Parathyroid adenoma (tissue), 2 donors: ENCODE data around the gene SEPTIN6.

Experiments used
- H2AFZ ChIP-seq: fragments of 300-600 bp; sonication (generic); one replicate; pipeline ENCODE4 v1.7.0; 2017; ENCODE audit warnings: antibody characterized with exemption, mild to moderate bottlenecking
- H3K27ac ChIP-seq: fragments of 300-600 bp; sonication (generic); one replicate; pipeline ENCODE4 v1.7.0; 2017
- H3K27me3 ChIP-seq: fragments of 300-600 bp; sonication (generic); one replicate; pipeline ENCODE4 v1.7.0; 2017; ENCODE audit warnings: low read length; ENCODE audit not compliant: control insufficient read depth, insufficient read depth
- H3K36me3 ChIP-seq: fragments of 300-600 bp; sonication (generic); one replicate; pipeline ENCODE4 v1.7.0; 2017; ENCODE audit warnings: low read length; ENCODE audit not compliant: control insufficient read depth, insufficient read depth
- H3K4me1 ChIP-seq: fragments of 300-600 bp; sonication (generic); one replicate; pipeline ENCODE4 v1.7.0; 2017; ENCODE audit warnings: control low read depth
- H3K4me2 ChIP-seq: fragments of 300-600 bp; sonication (generic); one replicate; pipeline ENCODE4 v1.7.0; 2017; ENCODE audit warnings: low read length
- H3K4me3 ChIP-seq: fragments of 300-600 bp; sonication (generic); one replicate; pipeline ENCODE4 v1.7.0; 2017; ENCODE audit warnings: low read depth, low read length
- H3K79me2 ChIP-seq: fragments of 300-600 bp; sonication (generic); one replicate; pipeline ENCODE4 v1.7.0; 2017; ENCODE audit warnings: control low read depth
- H3K9ac ChIP-seq: fragments of 300-600 bp; sonication (generic); one replicate; pipeline ENCODE4 v1.7.0; 2017; ENCODE audit warnings: mild to moderate bottlenecking
- H3K9me3 ChIP-seq: fragments of 300-600 bp; sonication (generic); one replicate; pipeline ENCODE4 v1.7.0; 2017; ENCODE audit warnings: low read length; ENCODE audit not compliant: control insufficient read depth
- TF ChIP-seq, protein P1 (sequence below): fragments of 300-600 bp; sonication (generic); IDR thresholded peaks from one replicate; pipeline ENCODE4 v1.7.0; 2017; ENCODE audit warnings: antibody characterized with exemption, mild to moderate bottlenecking
- donor health status: primary hyperparathyroidism.

The SEPTIN6 gene

DNA sequence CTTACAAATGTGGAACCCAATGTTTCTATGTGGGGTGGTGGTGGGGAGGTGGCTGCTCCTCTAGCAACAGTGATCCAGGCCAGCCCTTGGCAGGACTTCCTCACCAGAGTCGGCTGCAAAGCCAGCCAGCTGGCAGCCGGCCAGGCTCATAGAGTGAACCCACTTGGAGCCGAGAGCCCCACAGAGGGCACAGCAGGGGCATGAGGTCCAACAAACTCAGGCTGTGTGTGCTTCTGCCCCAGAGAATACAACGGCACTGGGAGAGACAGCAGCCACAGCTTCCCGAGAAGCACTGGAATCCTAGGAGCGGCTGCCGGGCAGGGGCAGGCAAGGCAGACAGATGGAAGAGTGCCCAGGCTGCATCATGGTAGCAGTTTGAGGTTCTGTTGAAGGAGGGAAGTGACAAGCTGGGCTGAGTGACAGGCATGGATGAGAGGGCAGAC, 42.0 kb upstream of the SEPTIN6 start:
- Histone ChIP-seq H3K9me3 (no peaks in the 10 kb centered on the region), H3K27me3 (no peaks in the 10 kb centered on the region), H2AFZ (peak overlapping the region; percentile 7), H3K36me3 (no peaks in the 10 kb centered on the region), H3K79me2 (no peaks in the 10 kb centered on the region), H3K4me3 (no peak overlapping the region), H3K27ac (no peak overlapping the region), H3K4me1 (no peaks in the 10 kb centered on the region), H3K4me2 (no peak overlapping the region), H3K9ac (no peak overlapping the region)
- TF ChIP-seq, protein P1, sequence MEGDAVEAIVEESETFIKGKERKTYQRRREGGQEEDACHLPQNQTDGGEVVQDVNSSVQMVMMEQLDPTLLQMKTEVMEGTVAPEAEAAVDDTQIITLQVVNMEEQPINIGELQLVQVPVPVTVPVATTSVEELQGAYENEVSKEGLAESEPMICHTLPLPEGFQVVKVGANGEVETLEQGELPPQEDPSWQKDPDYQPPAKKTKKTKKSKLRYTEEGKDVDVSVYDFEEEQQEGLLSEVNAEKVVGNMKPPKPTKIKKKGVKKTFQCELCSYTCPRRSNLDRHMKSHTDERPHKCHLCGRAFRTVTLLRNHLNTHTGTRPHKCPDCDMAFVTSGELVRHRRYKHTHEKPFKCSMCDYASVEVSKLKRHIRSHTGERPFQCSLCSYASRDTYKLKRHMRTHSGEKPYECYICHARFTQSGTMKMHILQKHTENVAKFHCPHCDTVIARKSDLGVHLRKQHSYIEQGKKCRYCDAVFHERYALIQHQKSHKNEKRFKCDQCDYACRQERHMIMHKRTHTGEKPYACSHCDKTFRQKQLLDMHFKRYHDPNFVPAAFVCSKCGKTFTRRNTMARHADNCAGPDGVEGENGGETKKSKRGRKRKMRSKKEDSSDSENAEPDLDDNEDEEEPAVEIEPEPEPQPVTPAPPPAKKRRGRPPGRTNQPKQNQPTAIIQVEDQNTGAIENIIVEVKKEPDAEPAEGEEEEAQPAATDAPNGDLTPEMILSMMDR = no peak

DNA sequence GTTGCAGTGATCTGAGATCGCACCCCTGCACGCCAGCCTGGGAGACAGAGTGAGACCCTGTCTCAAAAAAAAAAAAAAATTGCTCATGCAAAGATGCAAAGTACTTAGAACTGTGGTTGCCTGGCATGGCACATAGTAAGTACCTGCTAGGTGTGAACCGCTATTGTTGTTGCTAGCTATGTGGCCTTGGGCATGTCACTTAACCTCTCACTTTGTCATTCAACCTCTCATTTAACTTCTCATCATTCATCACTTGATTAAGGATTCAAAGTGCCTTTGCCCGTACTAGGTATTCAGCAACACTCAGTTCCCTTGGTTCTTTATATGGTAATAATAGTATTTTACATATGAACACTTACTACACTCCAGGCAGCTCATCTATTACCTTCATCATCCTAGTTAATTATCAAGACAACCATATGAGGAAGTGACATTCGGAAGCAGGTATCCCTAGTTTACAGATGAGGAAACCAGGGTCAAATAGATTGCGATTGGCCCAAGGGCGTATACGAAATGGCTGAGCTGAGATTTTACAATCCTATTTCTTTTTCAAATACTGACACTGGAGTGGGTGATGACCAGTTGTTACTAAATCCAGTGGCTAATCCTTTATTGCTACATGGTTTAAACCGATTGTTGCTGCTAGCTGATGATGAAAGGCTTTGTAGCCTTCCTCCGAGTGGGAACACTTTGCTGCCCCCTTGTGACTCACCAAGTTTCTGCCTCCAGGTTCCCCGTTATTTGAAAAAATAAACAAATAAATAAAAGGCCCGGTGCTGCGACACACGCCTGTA, 36.6 kb upstream of the SEPTIN6 start:
- Histone ChIP-seq H3K4me1 (no peaks in the 10 kb centered on the region), H3K36me3 (no peaks in the 10 kb centered on the region), H2AFZ (no peak overlapping the region), H3K4me2 (no peak overlapping the region), H3K9me3 (no peaks in the 10 kb centered on the region), H3K27ac (no peak overlapping the region), H3K4me3 (no peak overlapping the region), H3K9ac (no peak overlapping the region), H3K79me2 (no peaks in the 10 kb centered on the region), H3K27me3 (no peaks in the 10 kb centered on the region)
- TF ChIP-seq, protein P1 = peak; percentile 60

DNA sequence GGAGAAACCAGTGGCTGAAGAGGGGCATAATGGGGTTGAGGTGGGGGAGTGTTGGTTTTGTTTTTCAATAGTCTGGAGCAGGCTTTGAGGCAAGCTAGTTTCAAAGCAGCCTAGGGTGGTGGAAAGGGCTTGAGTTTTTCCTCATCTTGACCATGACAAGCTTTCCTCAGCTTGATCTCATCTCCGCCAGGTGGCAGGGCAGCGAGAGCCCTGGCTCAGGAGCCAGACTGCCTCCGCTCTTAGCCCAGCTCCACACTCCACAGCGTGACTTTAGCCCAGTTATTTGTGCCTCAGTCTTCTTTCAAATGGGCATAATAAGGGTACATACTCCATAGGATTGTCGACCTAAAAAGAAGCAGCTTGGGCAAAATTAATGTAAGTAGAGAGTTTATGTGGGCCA, 35.5 kb upstream of the SEPTIN6 start:
- Histone ChIP-seq H3K36me3 (no peaks in the 10 kb centered on the region), H2AFZ (no peak overlapping the region), H3K4me3 (no peak overlapping the region), H3K4me1 (no peaks in the 10 kb centered on the region), H3K9ac (no peak overlapping the region), H3K79me2 (no peaks in the 10 kb centered on the region), H3K27me3 (no peaks in the 10 kb centered on the region), H3K4me2 (no peak overlapping the region), H3K27ac (no peak overlapping the region), H3K9me3 (no peaks in the 10 kb centered on the region)
- TF ChIP-seq, protein P1 = no peak

DNA sequence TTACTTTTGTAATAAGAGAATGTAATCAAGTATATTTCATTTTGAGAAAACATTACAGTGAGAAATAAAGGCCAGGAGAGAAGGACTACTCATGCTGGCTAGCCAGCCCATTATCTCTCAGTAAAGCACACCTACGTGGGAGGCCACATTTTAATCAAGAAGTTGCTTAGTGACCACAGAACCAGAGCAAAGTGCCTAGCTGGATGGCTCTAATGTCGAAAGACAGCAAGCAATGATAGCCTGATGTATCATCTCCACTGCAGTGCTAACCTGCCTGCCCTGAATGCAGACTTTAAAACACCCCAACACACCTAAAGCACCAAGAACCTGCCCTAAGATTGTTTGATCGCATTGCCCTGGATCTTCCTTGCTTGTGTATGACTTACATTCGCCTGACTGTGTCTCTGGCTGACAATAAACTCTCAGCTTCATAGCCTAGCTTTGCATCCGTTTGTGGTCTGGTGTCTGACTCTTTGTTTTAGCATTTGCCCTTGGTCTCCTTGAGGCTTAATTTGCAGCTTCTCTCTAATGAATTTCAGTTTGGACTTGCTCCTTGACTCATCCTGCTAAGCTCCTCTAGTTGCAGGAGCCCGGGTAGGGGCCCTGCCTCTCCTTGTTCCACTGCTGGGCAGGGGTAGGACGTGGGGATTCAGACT, 34.1 kb upstream of the SEPTIN6 start:
- Histone ChIP-seq H3K9me3 (no peaks in the 10 kb centered on the region), H3K4me3 (no peak overlapping the region), H2AFZ (no peak overlapping the region), H3K4me2 (no peak overlapping the region), H3K27ac (no peak overlapping the region), H3K27me3 (no peaks in the 10 kb centered on the region), H3K79me2 (no peaks in the 10 kb centered on the region), H3K36me3 (no peaks in the 10 kb centered on the region), H3K9ac (no peak overlapping the region), H3K4me1 (no peaks in the 10 kb centered on the region)
- TF ChIP-seq, protein P1 = no peak
